Body of pancreas (tissue), 4 donors: ENCODE data around the gene LVRN. TPM values are rescaled to one million over a fixed set of nuclear protein-coding genes. Genes with fewer than 3 reads are reported as not detected.

Experiments used
- ATAC-seq: fragments of 150-250 bp; one replicate; pipeline ENCODE4 v1.9.1; 2016
- DNase-seq, 4 donors: peaks; one replicate each; pipeline ENCODE4 v3.0.0-alpha.2; 2019
- H3K27ac ChIP-seq, 4 donors: fragments of 200-600 bp; sonication (generic); 1 replicate in 3 of 4; 2 replicates in 1 of 4; pipeline versions ENCODE4 v1.5.1 to v1.6.1; 2016 to 2019; ENCODE audit warnings: mild to moderate bottlenecking in 1 of 4, mixed read lengths in 1 of 4, moderate library complexity in 1 of 4
- H3K27me3 ChIP-seq, 2 donors: fragments of 200-600 bp; sonication (generic); one replicate each; pipeline ENCODE4 v1.6.0; 2016; ENCODE audit warnings: mild to moderate bottlenecking in 1 of 2
- H3K36me3 ChIP-seq, 2 donors: fragments of 200-600 bp; sonication (generic); replicated peaks in 1 of 2; 2 replicates each; pipeline ENCODE4 v1.5.1; 2016; ENCODE audit warnings: low read depth in 2 of 2; ENCODE audit not compliant: insufficient read depth in 1 of 2
- H3K4me1 ChIP-seq: fragments of 200-600 bp; sonication (generic); one replicate; pipeline ENCODE4 v1.6.0; 2016
- H3K4me3 ChIP-seq, 2 donors: fragments of 200-600 bp; sonication (generic); 1 replicate in 1 of 2; 2 replicates in 1 of 2; pipeline ENCODE4 v1.5.1; 2016 to 2019
- H3K9me3 ChIP-seq, 3 donors: fragments of 200-600 bp; sonication (generic); 1 replicate in 2 of 3; 2 replicates in 1 of 3; pipeline ENCODE4 v1.5.1; 2016
- POLR2A ChIP-seq, 3 donors: fragments of 450-650 bp; IDR thresholded peaks; one replicate each; pipeline ENCODE4 v1.6.1; 2016; ENCODE audit warnings: antibody characterized with exemption in 3 of 3, mild to moderate bottlenecking in 2 of 3
- WGBS, 2 donors: methylation state at CpG; one replicate each; pipeline ENCODE4 v1.1.5; 2017; 5-methylcytosine and 5-hydroxymethylcytosine counted together
- intact Hi-C: fragments of 100-400 bp; cut with DNase I; formaldehyde crosslinking; loops from one replicate; pipeline ENCODE4 v1.15.1; 2023
- total RNA-seq, 2 donors: library from RNA; depleted of rRNA; stranded (reverse); fragments of >200 nt; gene quantifications; one replicate each; pipeline ENCODE4 v1.1.0, GENCODE V29; 2016
- TF ChIP-seq, protein P1 (sequence below), 7 experiments: fragments of 450-650 bp in 4 of 7; fragments of 200-600 bp in 3 of 7; sonication (generic) in 3 of 7; IDR thresholded peaks; one replicate each; pipeline ENCODE4 v1.5.1; 2016 to 2019; ENCODE audit warnings: antibody characterized with exemption in 7 of 7

LVRN gene
- total RNA-seq, 2 donors from 2014 or later: 0.52 to 2.0 TPM

DNA sequence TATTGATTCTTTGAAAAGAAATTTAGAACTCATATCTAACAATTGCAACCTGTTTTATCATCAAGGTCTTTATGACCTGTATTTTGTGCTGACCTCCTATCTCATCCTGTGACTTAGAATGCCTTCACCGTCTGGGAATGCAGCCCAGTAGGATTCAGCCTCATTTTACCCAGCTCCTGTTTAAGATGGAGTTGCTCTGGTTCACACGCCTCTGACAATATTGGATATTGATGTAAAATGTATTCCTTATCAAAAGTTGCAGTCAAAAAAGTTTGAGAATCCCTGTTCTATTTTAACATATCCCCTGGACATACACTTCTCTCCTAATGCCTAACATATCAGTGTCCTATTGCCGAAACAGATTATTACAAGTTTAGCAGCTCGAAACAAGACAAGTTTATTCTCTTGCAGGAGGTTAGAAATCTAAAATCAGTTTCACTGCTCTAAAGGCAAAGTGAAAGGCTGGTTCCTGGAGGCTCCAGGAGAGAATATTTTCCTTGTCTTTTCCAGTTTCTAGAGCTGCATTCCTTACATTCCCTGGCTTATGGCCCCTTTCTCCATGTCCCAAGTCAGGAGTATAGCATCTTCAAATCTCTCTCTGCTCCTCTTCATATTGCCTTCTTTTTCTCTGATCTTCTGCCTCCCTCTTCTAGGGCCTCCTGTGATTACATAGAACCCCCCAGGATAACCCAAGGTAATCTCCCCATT, 31.5 kb upstream of the LVRN start:
- Histone ChIP-seq H3K9me3 (no peaks in the 10 kb centered on the region), H3K36me3 (no peaks in the 10 kb centered on the region), H3K4me1 (no peaks in the 10 kb centered on the region), H3K27me3 (no peaks in the 10 kb centered on the region), H3K27ac (no peak overlapping the region), H3K4me3 (no peak overlapping the region)
- 85 to 93% methylated on average over 4 of the region's 4 CpGs for WGBS, 2 donors
- ATAC-seq: no peak
- DNase-seq: no peak
- TF ChIP-seq, protein P1, sequence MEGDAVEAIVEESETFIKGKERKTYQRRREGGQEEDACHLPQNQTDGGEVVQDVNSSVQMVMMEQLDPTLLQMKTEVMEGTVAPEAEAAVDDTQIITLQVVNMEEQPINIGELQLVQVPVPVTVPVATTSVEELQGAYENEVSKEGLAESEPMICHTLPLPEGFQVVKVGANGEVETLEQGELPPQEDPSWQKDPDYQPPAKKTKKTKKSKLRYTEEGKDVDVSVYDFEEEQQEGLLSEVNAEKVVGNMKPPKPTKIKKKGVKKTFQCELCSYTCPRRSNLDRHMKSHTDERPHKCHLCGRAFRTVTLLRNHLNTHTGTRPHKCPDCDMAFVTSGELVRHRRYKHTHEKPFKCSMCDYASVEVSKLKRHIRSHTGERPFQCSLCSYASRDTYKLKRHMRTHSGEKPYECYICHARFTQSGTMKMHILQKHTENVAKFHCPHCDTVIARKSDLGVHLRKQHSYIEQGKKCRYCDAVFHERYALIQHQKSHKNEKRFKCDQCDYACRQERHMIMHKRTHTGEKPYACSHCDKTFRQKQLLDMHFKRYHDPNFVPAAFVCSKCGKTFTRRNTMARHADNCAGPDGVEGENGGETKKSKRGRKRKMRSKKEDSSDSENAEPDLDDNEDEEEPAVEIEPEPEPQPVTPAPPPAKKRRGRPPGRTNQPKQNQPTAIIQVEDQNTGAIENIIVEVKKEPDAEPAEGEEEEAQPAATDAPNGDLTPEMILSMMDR (IDR thresholded peaks at IDR 0.05): no peak
- TF ChIP-seq POLR2A (IDR thresholded peaks at IDR 0.05): no peak
- intact Hi-C loops: no loop called here

DNA sequence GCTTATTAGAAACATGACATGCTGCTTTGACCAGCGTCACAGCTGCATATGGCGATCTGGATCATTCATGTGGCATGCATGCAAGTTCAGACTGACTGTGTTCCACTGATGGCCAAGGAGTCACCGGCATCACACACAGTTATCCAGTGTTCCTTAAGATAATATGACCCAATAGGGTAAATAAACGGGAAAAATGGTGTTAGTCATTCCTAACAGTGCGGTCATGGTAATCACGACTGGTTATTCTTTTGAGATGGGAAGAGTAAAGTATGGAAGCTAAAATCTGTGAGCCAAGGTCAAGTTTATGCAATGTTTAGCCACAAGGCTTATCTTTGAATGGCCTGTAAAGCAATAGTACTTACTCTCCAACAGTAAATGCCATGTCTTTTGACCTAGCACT, 29.3 kb upstream of the LVRN start:
- ATAC-seq: no peak
- H3K36me3 ChIP-seq: no peaks in the 10 kb centered on the region
- no peaks in the 10 kb centered on the region for H3K4me1 ChIP-seq
- WGBS, 2 donors: 81 to 82% methylated on average over 6 of the region's 6 CpGs
- H3K4me3 ChIP-seq: no peak overlapping the region
- no peak overlapping the region for H3K27ac ChIP-seq
- no peaks in the 10 kb centered on the region for H3K27me3 ChIP-seq
- no peak for TF ChIP-seq POLR2A (IDR thresholded peaks at IDR 0.05)
- TF ChIP-seq, protein P1 (IDR thresholded peaks at IDR 0.05): no peak
- no peaks in the 10 kb centered on the region for H3K9me3 ChIP-seq
- intact Hi-C loops: no loop called here
- no peak for DNase-seq

DNA sequence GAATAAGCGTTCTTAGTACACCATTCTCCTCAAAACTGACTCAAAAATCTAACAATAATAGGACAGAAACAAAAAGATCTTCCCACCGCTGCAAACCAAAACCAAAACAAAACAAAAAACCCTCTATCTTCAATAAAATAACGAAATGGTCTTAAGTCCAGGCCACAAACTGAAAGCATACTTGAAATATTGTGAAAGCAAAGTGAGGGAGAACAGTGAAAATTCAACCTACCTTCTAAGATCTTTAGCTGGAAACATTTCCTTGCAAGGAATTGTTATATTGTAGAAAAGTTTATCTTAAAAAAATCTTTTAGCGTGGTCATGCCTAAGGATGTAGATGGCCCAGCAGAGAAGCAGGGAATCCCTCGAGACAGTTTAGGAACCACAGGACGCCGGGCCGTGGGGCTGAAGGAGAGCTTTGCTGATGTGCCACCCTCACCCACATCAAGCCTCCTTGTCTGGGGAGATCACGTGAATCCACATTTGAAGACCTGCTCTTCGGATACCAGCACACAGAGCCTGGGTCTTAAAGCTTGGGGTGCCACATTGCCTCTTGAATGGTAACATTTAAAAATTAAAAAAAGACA, 27.8 kb upstream of the LVRN start:
- H3K27ac ChIP-seq: no peak overlapping the region
- WGBS, 2 donors: 85 to 86% methylated on average over 10 of the region's 10 CpGs
- intact Hi-C loops: no loop called here
- H3K27me3 ChIP-seq: no peaks in the 10 kb centered on the region
- DNase-seq: no peak
- TF ChIP-seq, protein P1 (IDR thresholded peaks at IDR 0.05): no peak
- no peak for TF ChIP-seq POLR2A (IDR thresholded peaks at IDR 0.05)
- no peaks in the 10 kb centered on the region for H3K9me3 ChIP-seq
- no peak for ATAC-seq
- peaks cover 6% of the 10 kb centered on the region for H3K4me1 ChIP-seq
- H3K4me3 ChIP-seq: no peak overlapping the region
- H3K36me3 ChIP-seq: no peaks in the 10 kb centered on the region

DNA sequence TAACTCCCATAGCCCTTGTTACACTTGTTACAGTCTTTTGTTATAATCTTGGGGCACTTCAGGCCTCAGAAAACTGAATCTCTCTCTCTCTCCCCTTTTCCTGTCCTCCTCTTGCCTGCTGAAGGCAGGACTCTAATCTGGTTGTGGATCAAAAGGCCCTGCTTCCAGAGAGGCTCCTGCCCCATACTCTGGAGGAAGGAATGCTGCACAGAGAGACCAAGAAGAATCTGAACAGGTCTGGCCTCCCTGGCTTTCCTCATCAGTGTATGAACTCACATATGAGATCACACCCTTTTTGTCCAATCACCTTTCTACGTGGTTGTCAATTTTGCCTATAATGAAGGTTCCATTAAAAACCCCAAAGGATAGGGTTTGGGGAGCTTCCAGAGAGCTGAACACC, 26.2 kb upstream of the LVRN start:
- 87 to 89% methylated on average over 1 of the region's 1 CpG for WGBS, 2 donors
- peaks cover 6% of the 10 kb centered on the region for H3K4me1 ChIP-seq

More for the DNA sequence above, 26.2 kb upstream of the LVRN start:
- DNase-seq: no peak
- no peaks in the 10 kb centered on the region for H3K27me3 ChIP-seq
- no peaks in the 10 kb centered on the region for H3K36me3 ChIP-seq
- no peak for ATAC-seq
- intact Hi-C loops: no loop called here
- H3K4me3 ChIP-seq: no peak overlapping the region
- no peak for TF ChIP-seq POLR2A (IDR thresholded peaks at IDR 0.05)
- TF ChIP-seq, protein P1 (IDR thresholded peaks at IDR 0.05): no peak
- H3K9me3 ChIP-seq: no peaks in the 10 kb centered on the region
- no peak overlapping the region for H3K27ac ChIP-seq
